RWPE2 (cell line): Measurements from ENCODE around the gene RAI14.
"Not testable (repeated sequence)": the region's sequence is repeated elsewhere in the genome, so short reads cannot be mapped to it uniquely, and the experiment has no call there.

Source experiments
- ATAC-seq: fragments of 200-7000 bp; cut with Tn5 transposase; 3 replicates; pipeline ENCODE4 v1.9.1; 2021; ENCODE audit warnings: low read depth
- DNase-seq: peaks from one replicate; pipeline ENCODE4 v3.0.0-alpha.2; 2020; ENCODE audit warnings: low spot score
- H3K27ac ChIP-seq: fragments of 450-650 bp; 2 replicates; pipeline ENCODE4 v1.5.1; 2017; ENCODE audit warnings: mild to moderate bottlenecking; ENCODE audit not compliant: poor library complexity, severe bottlenecking
- H3K27me3 ChIP-seq: fragments of 250-450 bp; sonication (Bioruptor Pico); 2 replicates; pipeline ENCODE4 v1.5.1; 2021; ENCODE audit warnings: mild to moderate bottlenecking, moderate library complexity; ENCODE audit not compliant: insufficient read depth, poor library complexity, severe bottlenecking
- H3K36me3 ChIP-seq: fragments of 250-450 bp; sonication (Bioruptor Pico); 2 replicates; pipeline ENCODE4 v1.5.1; 2020; ENCODE audit warnings: low read depth, mild to moderate bottlenecking, moderate library complexity
- H3K4me1 ChIP-seq: fragments of 250-450 bp; sonication (Bioruptor Pico); 2 replicates; pipeline ENCODE4 v1.5.1; 2021; ENCODE audit warnings: mild to moderate bottlenecking, moderate library complexity; ENCODE audit not compliant: insufficient read depth, poor library complexity, severe bottlenecking
- H3K4me3 ChIP-seq: fragments of 250-450 bp; sonication (Bioruptor Pico); 2 replicates; pipeline ENCODE4 v1.5.1; 2021; ENCODE audit warnings: mild to moderate bottlenecking, moderate library complexity; ENCODE audit not compliant: severe bottlenecking
- H3K9me3 ChIP-seq: fragments of 250-450 bp; sonication (Bioruptor Pico); 2 replicates; pipeline ENCODE4 v1.5.1; 2021; ENCODE audit warnings: mild to moderate bottlenecking, moderate library complexity; ENCODE audit not compliant: severe bottlenecking
- CTCF ChIP-seq: fragments of 450-650 bp; IDR thresholded peaks from one replicate; pipeline ENCODE4 v1.5.1; 2017; ENCODE audit warnings: mild to moderate bottlenecking, moderate library complexity; ENCODE audit not compliant: poor library complexity, severe bottlenecking

The RAI14 gene

DNA sequence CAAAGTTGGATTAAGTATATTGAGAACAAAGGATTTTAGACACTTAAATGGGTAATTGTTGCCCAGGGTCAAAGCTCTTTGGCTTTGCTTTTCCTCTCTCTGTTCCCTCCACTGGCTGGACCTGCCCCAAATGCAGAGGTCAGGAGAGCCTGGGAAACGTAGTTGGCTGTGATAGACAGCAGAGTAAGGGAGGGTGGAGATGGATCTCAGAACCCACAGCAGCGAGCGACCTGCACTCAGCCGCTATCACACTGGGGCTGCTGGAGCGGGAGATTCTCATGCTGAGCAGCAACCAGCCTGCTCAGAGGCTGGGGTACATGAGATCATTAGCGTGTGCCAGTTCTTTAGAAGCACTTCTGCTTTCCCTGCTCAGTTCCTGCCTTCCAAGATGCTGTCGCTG lies 111.1 kb downstream of the RAI14 start:
- Histone ChIP-seq H3K27ac (no peak overlapping the region), H3K36me3 (peaks cover 29% of the 10 kb centered on the region), H3K9me3 (no peaks in the 10 kb centered on the region), H3K4me3 (no peak overlapping the region), H3K4me1 (no peaks in the 10 kb centered on the region), H3K27me3 (no peaks in the 10 kb centered on the region)
- ATAC-seq (no peak), DNase-seq (no peak)
- no peak for TF ChIP-seq CTCF

GRCh38 chr5:34770486-34770885 lies 114.4 kb downstream of the RAI14 start:
- TF ChIP-seq CTCF = no peak
- Histone ChIP-seq H3K9me3 (no peaks in the 10 kb centered on the region), H3K4me1 (no peaks in the 10 kb centered on the region), H3K27ac (no peak overlapping the region), H3K4me3 (no peak overlapping the region), H3K36me3 (peaks cover 8% of the 10 kb centered on the region), H3K27me3 (no peaks in the 10 kb centered on the region)
- DNase-seq = no peak
- ATAC-seq = no peak

DNA sequence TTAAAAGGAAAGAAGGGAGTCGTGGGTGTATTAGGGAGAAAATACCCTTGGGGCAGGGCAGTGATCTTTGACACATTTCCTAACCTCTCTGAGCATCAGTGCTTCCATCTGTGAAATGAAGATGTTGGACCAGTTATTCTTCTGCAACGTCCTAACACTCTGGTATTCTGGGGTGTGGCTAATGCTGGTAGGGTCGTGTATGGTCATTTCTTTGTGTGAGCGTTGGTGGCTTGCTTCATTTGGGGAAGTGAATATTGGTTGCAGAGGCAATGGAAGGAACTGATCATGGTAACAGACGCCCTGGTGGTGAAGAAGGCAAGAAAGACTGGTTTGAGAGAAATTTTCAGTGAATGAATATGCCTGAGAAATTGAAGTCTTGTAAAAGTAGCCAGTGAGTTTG lies 114.9 kb downstream of the RAI14 start:
- Histone ChIP-seq H3K9me3 (no peaks in the 10 kb centered on the region), H3K27ac (no peak overlapping the region), H3K4me3 (no peak overlapping the region), H3K36me3 (peaks cover 8% of the 10 kb centered on the region), H3K4me1 (no peaks in the 10 kb centered on the region), H3K27me3 (no peaks in the 10 kb centered on the region)
- no peak for TF ChIP-seq CTCF
- DNase-seq (no peak), ATAC-seq (no peak)

GRCh38 chr5:34772267-34773098 lies 116.4 kb downstream of the RAI14 start:
- H3K4me3 ChIP-seq = no peak overlapping the region
- no peaks in the 10 kb centered on the region for H3K27me3 ChIP-seq
- H3K27ac ChIP-seq = no peak overlapping the region
- no peaks in the 10 kb centered on the region for H3K9me3 ChIP-seq
- H3K4me1 ChIP-seq = no peaks in the 10 kb centered on the region
- H3K36me3 ChIP-seq = peaks cover 4% of the 10 kb centered on the region
- no peak for TF ChIP-seq CTCF
- no peak for ATAC-seq
- no peak for DNase-seq

DNA sequence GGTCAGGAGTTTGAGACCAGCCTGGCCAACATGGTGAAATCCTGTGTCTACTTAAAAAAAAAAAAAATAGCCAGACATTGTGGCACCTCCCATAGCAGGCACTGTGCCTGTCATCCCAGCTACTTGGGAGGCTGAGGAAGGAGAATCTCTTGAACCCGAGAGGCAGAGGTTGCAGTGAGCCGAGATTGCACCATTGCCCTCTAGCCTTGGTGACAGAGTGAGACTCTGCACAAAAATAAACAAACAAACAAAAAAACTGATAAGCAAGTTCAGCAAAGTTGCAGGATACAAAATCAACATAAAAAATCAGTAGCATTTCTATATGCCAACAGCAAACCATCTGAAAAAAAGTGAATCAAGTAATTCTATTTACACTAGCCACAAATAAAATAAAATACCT lies 118.0 kb downstream of the RAI14 start:
- Histone ChIP-seq H3K36me3 (peaks cover 4% of the 10 kb centered on the region), H3K27ac (no peak overlapping the region), H3K4me3 (no peak overlapping the region), H3K27me3 (no peaks in the 10 kb centered on the region), H3K4me1 (no peaks in the 10 kb centered on the region), H3K9me3 (no peaks in the 10 kb centered on the region)
- TF ChIP-seq CTCF = no peak
- DNase-seq (no peak), ATAC-seq (no peak)

DNA sequence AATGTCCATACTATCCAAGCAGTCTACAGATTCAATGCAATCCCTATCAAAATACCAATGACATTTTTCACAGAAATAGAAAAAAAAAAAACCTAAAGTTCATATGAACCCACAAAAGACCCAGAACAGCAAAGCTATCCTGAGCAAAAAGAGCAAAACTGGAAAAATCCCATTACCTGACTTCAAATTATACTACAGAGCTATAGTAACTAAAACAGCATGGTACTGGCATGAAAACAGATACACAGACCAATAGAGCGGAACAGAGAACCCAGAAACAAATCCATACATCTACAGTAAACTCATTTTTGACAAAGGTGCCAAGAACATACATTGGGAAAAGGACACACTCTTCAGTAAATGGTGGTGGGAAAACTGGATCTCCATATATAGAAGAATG lies 118.5 kb downstream of the RAI14 start:
- H3K4me3 ChIP-seq, H3K4me1 ChIP-seq, DNase-seq, H3K9me3 ChIP-seq, H3K27ac ChIP-seq, H3K27me3 ChIP-seq, ATAC-seq, H3K36me3 ChIP-seq: not testable (repeated sequence)
